ENCODE measurements around the gene HIP1. TPM values are rescaled to one million over a fixed set of nuclear protein-coding genes. Genes with fewer than 3 reads are reported as not detected.
"Not testable (repeated sequence)": the region's sequence is repeated elsewhere in the genome, so short reads cannot be mapped to it uniquely, and the experiment has no call there.

HIP1 gene
- total RNA-seq, 4 donors from 2014 or later: 24.9 to 51.2 (median 27.2) TPM

DNA sequence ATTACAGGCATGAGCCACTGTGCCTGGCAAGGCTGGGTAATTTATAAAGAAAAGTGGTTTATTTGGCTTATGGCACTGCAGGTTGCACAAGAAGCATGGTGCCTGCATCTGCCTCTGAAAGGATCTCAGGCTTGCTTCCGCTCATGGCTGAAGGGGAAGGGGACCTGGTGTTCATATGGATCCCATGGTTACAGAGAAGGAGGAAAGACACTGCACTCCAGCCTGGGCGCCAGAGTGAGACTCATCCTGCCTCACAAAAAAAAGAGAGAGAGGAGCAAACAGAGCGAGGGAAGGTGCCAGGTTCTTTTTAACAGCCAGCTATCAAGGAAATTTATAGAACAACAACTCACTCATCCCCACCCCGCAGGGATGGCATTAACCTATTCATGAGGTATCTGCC, 36.2 kb downstream of the HIP1 start:
- TF ChIP-seq, protein P1, sequence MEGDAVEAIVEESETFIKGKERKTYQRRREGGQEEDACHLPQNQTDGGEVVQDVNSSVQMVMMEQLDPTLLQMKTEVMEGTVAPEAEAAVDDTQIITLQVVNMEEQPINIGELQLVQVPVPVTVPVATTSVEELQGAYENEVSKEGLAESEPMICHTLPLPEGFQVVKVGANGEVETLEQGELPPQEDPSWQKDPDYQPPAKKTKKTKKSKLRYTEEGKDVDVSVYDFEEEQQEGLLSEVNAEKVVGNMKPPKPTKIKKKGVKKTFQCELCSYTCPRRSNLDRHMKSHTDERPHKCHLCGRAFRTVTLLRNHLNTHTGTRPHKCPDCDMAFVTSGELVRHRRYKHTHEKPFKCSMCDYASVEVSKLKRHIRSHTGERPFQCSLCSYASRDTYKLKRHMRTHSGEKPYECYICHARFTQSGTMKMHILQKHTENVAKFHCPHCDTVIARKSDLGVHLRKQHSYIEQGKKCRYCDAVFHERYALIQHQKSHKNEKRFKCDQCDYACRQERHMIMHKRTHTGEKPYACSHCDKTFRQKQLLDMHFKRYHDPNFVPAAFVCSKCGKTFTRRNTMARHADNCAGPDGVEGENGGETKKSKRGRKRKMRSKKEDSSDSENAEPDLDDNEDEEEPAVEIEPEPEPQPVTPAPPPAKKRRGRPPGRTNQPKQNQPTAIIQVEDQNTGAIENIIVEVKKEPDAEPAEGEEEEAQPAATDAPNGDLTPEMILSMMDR (IDR thresholded peaks at IDR 0.05): no peak

DNA sequence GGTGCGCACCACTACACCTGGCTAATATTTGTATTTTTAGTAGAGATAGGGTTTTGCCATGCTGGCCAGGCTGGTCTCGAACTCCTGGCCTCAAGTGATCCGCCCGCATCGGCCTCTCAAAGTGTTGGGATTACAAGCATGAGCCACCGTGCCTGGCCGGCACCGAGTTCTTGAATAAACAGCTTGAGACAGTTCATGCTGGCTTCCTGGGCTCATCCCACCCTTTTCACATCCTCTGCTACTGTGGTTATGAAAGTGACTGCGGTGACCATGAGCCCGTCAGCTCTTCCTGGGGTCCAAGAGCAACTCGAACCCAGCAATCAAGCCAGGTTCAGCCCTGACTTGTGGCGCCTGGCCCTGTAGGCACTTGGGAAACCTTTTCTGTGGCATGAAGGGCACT, 38.7 kb downstream of the HIP1 start:
- DNase-seq (ENCODE audit: low spot score) (no peak), ATAC-seq (ENCODE audit: low FRiP score) (no peak)
- TF ChIP-seq, protein P1 (IDR thresholded peaks at IDR 0.05): no peak

More for the DNA sequence above, 36.2 kb downstream of the HIP1 start:
- DNase-seq (ENCODE audit: low spot score): no peak
- no peak for ATAC-seq (ENCODE audit: low FRiP score)

DNA sequence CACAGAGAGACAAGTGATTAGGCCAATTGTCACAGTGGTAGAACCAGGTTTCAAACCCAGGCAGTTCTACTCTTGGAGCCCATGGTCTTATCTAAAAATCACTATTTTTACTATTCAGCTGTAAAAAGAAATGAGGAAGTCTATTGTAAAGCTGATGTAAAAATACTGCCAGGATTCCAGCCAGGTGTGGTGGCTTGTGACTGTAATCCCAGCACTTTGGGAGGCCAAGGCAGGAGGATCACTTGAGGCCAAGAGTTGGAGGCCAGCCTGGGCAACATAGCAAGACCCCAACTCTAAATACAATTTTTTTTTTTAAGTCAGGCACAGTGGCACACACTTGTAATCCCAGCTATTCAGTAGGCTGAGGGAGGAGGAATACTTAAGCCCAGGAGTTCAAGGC, 40.4 kb downstream of the HIP1 start:
- TF ChIP-seq, protein P1 (IDR thresholded peaks at IDR 0.05): no peak
- ATAC-seq (ENCODE audit: low FRiP score): no peak
- no peak for DNase-seq (ENCODE audit: low spot score)

DNA sequence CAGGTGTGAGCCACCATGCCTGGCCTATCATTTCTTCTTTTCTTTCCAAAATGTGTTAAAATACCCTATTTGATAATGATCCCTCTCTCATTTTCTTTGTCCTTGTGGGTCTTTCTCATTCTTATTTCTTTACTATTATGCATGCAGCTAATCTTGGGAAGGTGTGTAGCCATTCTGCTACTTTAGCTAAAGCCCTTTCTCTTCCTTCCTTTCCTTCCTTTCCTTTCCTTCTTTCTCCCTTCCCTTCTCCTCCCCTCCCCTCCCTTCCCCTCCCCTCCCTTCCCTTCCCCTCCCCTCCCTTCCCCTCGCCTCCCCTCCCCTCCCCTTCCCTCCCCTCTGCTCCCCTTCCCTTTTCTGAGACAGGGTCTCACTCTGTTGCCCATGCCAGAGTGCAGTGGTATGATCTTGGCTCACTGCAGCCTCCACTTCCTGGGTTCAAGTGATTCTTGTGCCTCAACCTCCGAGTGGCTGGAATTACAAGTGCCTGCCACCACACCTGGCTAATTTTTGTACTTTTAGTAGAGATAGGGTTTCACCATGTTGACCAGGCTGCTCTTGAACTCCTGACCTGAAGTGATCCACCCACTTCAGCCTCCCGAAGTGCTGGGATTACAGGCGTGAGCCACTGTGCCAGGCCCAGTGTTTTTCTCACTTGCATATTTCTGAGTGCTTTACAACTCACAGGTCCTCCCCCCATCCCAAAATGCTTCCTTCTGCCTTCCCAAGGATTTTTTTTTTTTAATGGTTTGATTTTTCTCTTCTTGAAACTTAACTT, 42.3 kb downstream of the HIP1 start:
- ATAC-seq (ENCODE audit: low FRiP score) (no peak), DNase-seq (ENCODE audit: low spot score) (no peak)
- TF ChIP-seq, protein P1 (IDR thresholded peaks at IDR 0.05): no peak

DNA sequence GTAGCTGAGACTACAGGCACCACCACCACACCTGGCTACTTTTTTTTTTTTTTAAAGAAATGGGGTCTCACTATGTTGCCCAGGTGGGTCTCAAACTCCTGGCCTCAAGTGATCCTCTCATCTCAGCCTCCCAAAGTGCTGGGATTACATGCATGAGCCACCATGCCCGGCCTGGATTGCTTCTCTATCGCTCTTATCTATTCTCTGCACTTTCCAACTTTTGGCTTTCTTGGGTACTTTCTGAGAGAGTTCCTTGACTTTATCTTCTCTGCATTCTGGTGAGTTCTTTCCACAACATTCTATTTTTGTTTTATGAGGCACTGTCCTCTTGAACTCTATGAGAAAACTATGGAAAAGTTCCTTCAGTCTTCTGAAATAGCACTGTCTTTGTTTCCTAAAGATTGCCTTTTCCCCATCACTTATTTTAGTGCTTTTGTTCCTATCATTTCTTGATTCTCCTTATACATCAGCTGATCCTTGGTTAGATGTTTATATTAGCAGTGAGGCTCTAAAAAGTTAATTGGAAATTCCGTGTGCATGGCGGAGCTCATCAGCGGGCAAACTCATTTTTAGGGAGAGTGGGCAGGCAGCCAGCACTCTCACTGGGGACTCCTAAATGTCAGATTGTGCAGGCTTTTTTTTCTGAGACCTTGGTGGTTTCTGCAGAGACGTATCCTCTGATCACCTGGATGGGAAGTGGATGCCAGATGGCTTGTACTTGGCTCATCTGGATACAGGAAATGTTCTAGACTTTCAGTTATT, 43.9 kb downstream of the HIP1 start:
- ATAC-seq (ENCODE audit: low FRiP score) (no peak), DNase-seq (ENCODE audit: low spot score) (no peak)
- TF ChIP-seq, protein P1 (IDR thresholded peaks at IDR 0.05): no peak

DNA sequence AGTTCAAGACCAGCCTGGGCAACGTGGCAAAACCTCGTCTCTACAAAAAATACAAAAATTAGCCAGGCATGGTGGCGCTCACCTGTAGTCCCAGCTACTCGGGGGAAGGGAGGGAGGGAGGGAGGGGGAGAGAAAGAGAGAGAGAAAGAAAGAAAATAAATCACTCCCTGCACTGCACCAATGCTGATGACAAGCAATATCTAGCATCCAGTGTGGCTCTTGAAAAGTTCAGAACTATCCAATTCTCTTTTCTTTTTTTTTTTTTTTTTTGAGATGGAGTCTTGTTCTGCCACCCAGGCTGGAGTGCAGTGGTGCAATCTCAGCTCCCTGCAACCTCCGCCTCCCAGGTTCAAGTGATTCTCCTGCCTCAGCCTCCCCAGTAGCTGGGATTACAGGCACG, 45.1 kb downstream of the HIP1 start:
- not testable (repeated sequence) for DNase-seq (ENCODE audit: low spot score); ATAC-seq (ENCODE audit: low FRiP score)

DNA sequence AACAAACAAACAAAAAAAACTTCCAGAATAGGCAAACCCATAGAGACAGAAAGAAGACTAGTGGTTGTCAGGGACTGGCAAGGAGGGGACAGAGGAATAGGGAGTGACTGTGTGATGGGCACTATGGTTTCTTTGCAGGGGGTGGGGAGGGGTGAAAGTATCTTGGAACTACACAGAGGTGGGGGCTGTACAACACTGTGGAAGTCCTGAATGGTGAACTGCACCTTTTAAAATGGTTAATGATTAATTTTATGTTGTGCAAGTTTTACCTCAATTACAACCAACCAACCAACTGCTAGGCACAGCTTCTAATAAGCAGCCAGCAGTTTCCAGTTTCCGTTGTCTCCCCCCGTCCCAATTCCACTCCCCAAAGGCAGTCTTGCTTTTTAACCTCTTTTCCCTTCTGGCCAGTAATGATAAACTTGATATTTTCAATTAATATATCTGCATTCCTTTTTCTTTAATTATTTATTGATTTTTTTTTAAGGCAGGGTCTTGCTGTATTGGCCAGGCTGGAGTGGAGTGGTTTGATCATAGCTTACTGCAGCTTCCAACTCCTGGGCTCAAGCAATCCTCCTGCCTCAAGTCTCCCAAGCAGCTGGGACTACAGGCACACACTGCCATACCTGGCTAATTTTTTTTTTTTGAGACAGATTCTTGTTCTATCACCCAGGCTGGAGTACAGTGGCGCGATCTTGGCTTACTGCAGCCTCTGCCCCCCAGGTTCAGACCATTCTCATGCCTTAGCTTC, 46.8 kb downstream of the HIP1 start:
- ATAC-seq (ENCODE audit: low FRiP score) (no peak), DNase-seq (ENCODE audit: low spot score) (no peak)
- TF ChIP-seq, protein P1 (IDR thresholded peaks at IDR 0.05): no peak

Measured in omental fat pad (tissue), 4 donors.